IMR-90 (cell line): ENCODE results near the gene DLG5. TPM values are rescaled to one million over a fixed set of nuclear protein-coding genes. Genes with fewer than 3 reads are reported as not detected.

Experiments used
- ATAC-seq: fragments of 200-7000 bp; cut with Tn5 transposase; 2 replicates; pipeline ENCODE4 v1.9.1; 2020; ENCODE audit warnings: low read depth, mild to moderate bottlenecking, moderate library complexity
- BruUV-seq: library from RNA; stranded (reverse); fragments of 400-500 nt; replicated peaks from 2 replicates; lab custom pipeline; 2021; lab: Mats Ljungman, UMichigan
- CTCF ChIA-PET: fragments of 300-600 bp; formaldehyde crosslinking; extraction: SDS; loops from one replicate; lab custom pipeline; 2021; ENCODE audit warnings: antibody characterized with exemption; lab: Yijun Ruan, JAX
- POLR2A ChIA-PET: fragments of 300-600 bp; sonication (Branson Sonifier 250); formaldehyde crosslinking; loops from one replicate; lab custom pipeline; 2022; ENCODE audit warnings: antibody characterized with exemption; ENCODE audit not compliant: unreplicated experiment; lab: Charles Lee
- DNase-seq: peaks from one replicate; pipeline ENCODE4 v3.0.0; 2013
- H2AFZ ChIP-seq: replicated peaks from 2 replicates; pipeline ENCODE3; 2013; ENCODE audit warnings: low read length, mild to moderate bottlenecking; ENCODE audit not compliant: poor library complexity
- H2AK5ac ChIP-seq: 2 replicates; pipeline ENCODE4 v1.6.1; 2013; ENCODE audit warnings: low read depth, low read length, inconsistent platforms
- H2AK9ac ChIP-seq: replicated peaks from 2 replicates; pipeline ENCODE3; 2013; ENCODE audit warnings: mild to moderate bottlenecking, low read depth, low read length, moderate library complexity; ENCODE audit not compliant: poor library complexity
- H2BK120ac ChIP-seq: 2 replicates; pipeline ENCODE4 v1.6.1; 2013; ENCODE audit warnings: low read depth, low read length, inconsistent platforms
- H2BK15ac ChIP-seq: 3 replicates; pipeline ENCODE4 v1.6.1; 2013; ENCODE audit warnings: low read depth, low read length, inconsistent platforms
- H2BK20ac ChIP-seq: 2 replicates; pipeline ENCODE4 v1.6.1; 2013; ENCODE audit warnings: low read depth, mild to moderate bottlenecking, inconsistent platforms, low read length, moderate library complexity
- H2BK5ac ChIP-seq: 2 replicates; pipeline ENCODE4 v1.6.1; 2013; ENCODE audit warnings: mild to moderate bottlenecking, low read depth, low read length, inconsistent platforms; ENCODE audit not compliant: poor library complexity, severe bottlenecking
- H3K14ac ChIP-seq: replicated peaks from 2 replicates; pipeline ENCODE4 v1.6.1; 2013; ENCODE audit warnings: low read depth, low read length, inconsistent platforms
- H3K18ac ChIP-seq: 2 replicates; pipeline ENCODE4 v1.6.1; 2013; ENCODE audit warnings: low read depth, low read length, control low read depth
- H3K23ac ChIP-seq: 2 replicates; pipeline ENCODE4 v1.6.1; 2013; ENCODE audit warnings: low read depth, low read length, inconsistent platforms
- H3K27ac ChIP-seq: 2 replicates; pipeline ENCODE4 v1.5.1; 2013; ENCODE audit warnings: mild to moderate bottlenecking, control low read depth, low read length; ENCODE audit not compliant: insufficient read depth
- H3K27me3 ChIP-seq: 2 replicates; pipeline ENCODE4 v1.6.1; 2013; ENCODE audit warnings: low read length; ENCODE audit not compliant: control insufficient read depth, insufficient read depth
- H3K36me3 ChIP-seq: 2 replicates; pipeline ENCODE4 v1.6.1; 2013; ENCODE audit warnings: low read length, mixed read lengths; ENCODE audit not compliant: control insufficient read depth, insufficient read depth
- H3K4ac ChIP-seq: 2 replicates; pipeline ENCODE4 v1.6.1; 2013; ENCODE audit warnings: low read depth, low read length, inconsistent platforms
- H3K4me1 ChIP-seq: 2 replicates; pipeline ENCODE4 v1.6.1; 2013; ENCODE audit warnings: low read length, mixed read lengths; ENCODE audit not compliant: control insufficient read depth, insufficient read depth
- H3K4me2 ChIP-seq: 2 replicates; pipeline ENCODE4 v1.6.1; 2013; ENCODE audit warnings: low read depth, mild to moderate bottlenecking, control low read depth, low read length, moderate library complexity
- H3K4me3 ChIP-seq: 2 replicates; pipeline ENCODE4 v1.5.1; 2013; ENCODE audit warnings: low read depth, mild to moderate bottlenecking, control low read depth, low read length, moderate library complexity; ENCODE audit not compliant: insufficient read depth
- H3K56ac ChIP-seq: 2 replicates; pipeline ENCODE4 v1.6.1; 2013; ENCODE audit warnings: low read length, inconsistent platforms; ENCODE audit not compliant: insufficient read depth; ENCODE audit errors: extremely low read depth
- H3K79me1 ChIP-seq, 2 experiments: 2 replicates each; pipeline ENCODE4 v1.6.1; 2013; ENCODE audit warnings: low read length in 2 of 2, inconsistent platforms in 1 of 2, low read depth in 1 of 2
- H3K9ac ChIP-seq: 2 replicates; pipeline ENCODE4 v1.6.1; 2013; ENCODE audit warnings: low read depth, low read length, control low read depth
- H3K9me1 ChIP-seq: 2 replicates; pipeline ENCODE4 v1.6.1; 2013; ENCODE audit warnings: low read length, inconsistent platforms; ENCODE audit not compliant: insufficient read depth
- H3K9me3 ChIP-seq: 2 replicates; pipeline ENCODE4 v1.6.1; 2013; ENCODE audit warnings: low read length; ENCODE audit not compliant: control insufficient read depth, insufficient read depth
- H4K20me1 ChIP-seq: 2 replicates; pipeline ENCODE4 v1.6.1; 2013; ENCODE audit warnings: low read length, inconsistent platforms; ENCODE audit not compliant: insufficient read depth
- H4K5ac ChIP-seq: 2 replicates; pipeline ENCODE4 v1.6.1; 2013; ENCODE audit warnings: mild to moderate bottlenecking, low read depth, low read length, control low read depth
- H4K8ac ChIP-seq, 2 experiments: 2 replicates each; pipeline ENCODE4 v1.6.1; 2013; ENCODE audit warnings: low read depth in 2 of 2, low read length in 2 of 2, control low read depth in 1 of 2, inconsistent platforms in 1 of 2
- H4K91ac ChIP-seq: 2 replicates; pipeline ENCODE4 v1.6.1; 2013; ENCODE audit warnings: low read depth, low read length, inconsistent platforms; ENCODE audit not compliant: insufficient read depth
- BHLHE40 ChIP-seq: fragments of 150-350 bp; IDR thresholded peaks from 2 replicates; pipeline ENCODE4 v1.6.1; 2016; ENCODE audit warnings: mild to moderate bottlenecking, low read depth, low read length
- CEBPB ChIP-seq: IDR thresholded peaks from 2 replicates; pipeline ENCODE4 v1.6.1; 2012; ENCODE audit warnings: low read depth, low read length, improper control_type of control experiment
- FOS ChIP-seq: fragments of 150-350 bp; IDR thresholded peaks from 2 replicates; pipeline ENCODE4 v1.6.1; 2016; ENCODE audit warnings: low read depth, low read length
- NFE2L2 ChIP-seq: fragments of 150-350 bp; IDR thresholded peaks from 2 replicates; pipeline ENCODE4 v1.6.1; 2016; ENCODE audit warnings: low read depth, mild to moderate bottlenecking, low read length
- RAD21 ChIP-seq: IDR thresholded peaks from 2 replicates; pipeline ENCODE4 v1.6.1; 2012; ENCODE audit warnings: low read length, improper control_type of control experiment
- RCOR1 ChIP-seq: IDR thresholded peaks from 2 replicates; pipeline ENCODE4 v1.6.1; 2012; ENCODE audit warnings: mild to moderate bottlenecking, low read length, improper control_type of control experiment; ENCODE audit not compliant: insufficient replicate concordance
- RFX5 ChIP-seq: IDR thresholded peaks from 2 replicates; pipeline ENCODE4 v1.8.0; 2012; ENCODE audit warnings: low read depth, mild to moderate bottlenecking, low read length, moderate library complexity
- WGBS, 2 experiments: methylation state at CpG; one replicate each; pipeline versions ENCODE4 v1.1.5 to v1.1.7; 2013; ENCODE audit warnings: missing lambda C conversion rate in 2 of 2; ENCODE audit not compliant: insufficient read length in 1 of 2; ENCODE audit errors: extremely low coverage in 2 of 2; 5-methylcytosine and 5-hydroxymethylcytosine counted together
- dilution Hi-C: fragments of 300-500 bp; cut with HindIII; formaldehyde crosslinking; loops from one replicate; pipeline ENCODE4 v1.14.3; 2018; ENCODE audit warnings: low sequenced_read_pairs; ENCODE audit not compliant: unreplicated experiment
- in situ Hi-C: fragments of 300-500 bp; cut with MboI; formaldehyde crosslinking; loops from 3 replicates; pipeline ENCODE4 v1.14.3; 2019; ENCODE audit warnings: low sequenced_read_pairs, inconsistent platforms, mixed read lengths
- intact Hi-C: fragments of 100-400 bp; cut with micrococcal nuclease; formaldehyde crosslinking; loops from 2 replicates; pipeline ENCODE4 v1.10.0; 2022
- polyA plus RNA-seq, 3 experiments: library from polyadenylated mRNA; depleted of rRNA; stranded (reverse); fragments of >200 nt; gene quantifications; 2 replicates each; pipeline ENCODE4 v1.2.3, GENCODE V29; 2012; ENCODE audit warnings: low replicate concordance in 1 of 3
- total RNA-seq: library from RNA; depleted of rRNA; stranded (reverse); fragments of >200 nt; gene quantifications from 2 replicates; pipeline ENCODE4 v1.2.3, GENCODE V29; 2012
- TF ChIP-seq, protein P1 (sequence below): conservative IDR thresholded peaks from 2 replicates; pipeline ENCODE4 v1.5.1; 2012; ENCODE audit warnings: mild to moderate bottlenecking, low read depth, low read length, improper control_type of control experiment
- TF ChIP-seq, protein P2 (sequence below): fragments of 150-350 bp; IDR thresholded peaks from 2 replicates; pipeline ENCODE4 v1.6.1; 2016; ENCODE audit warnings: low read depth, mild to moderate bottlenecking, low read length, moderate library complexity, borderline replicate concordance
- TF ChIP-seq, protein P3 (sequence below): fragments of 150-350 bp; IDR thresholded peaks from 2 replicates; pipeline ENCODE4 v1.6.1; 2017; ENCODE audit warnings: mild to moderate bottlenecking, antibody characterized with exemption, low read length, low read depth

The DLG5 gene
- total and polyA plus RNA-seq, 2 of the 4 experiments (the other 2 are of a cell fraction) = 12.7 to 28.7 TPM

DNA sequence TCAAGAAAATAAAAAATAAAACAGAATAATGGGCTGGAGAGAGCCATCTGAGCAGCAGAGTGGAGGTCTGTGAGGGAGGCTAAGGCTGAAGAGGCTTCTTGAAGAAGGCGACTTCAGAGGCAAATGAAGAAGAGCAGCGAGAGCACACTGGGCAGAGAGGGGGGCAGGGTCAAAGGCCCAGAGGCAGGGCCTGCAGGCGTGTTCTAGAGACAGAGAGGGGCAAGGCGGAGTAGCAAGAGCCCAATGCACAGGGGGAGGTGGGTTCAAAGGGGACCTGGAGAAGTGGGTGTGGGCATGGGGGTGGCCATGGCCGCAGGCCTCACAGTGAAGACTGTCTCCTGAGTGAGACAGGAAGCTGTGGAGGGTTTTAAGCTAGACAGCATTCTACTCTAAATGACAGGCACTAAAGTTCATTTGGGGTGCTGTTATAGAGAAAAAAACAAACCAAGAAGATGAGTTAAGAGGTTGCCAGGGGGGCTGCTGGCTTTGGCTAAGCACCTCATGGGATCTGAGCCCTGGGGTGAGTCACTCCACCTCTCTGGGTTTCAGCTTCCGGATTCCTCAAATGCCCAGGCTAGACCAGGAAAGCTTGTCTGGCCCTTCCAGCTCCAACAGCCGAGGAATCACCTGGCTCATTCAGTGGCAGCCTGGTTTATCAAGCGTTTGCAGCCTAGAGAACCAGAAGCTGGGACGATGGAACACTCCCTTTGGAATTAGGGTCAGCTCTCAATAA, 81.7 kb downstream of the DLG5 start:
- H3K14ac ChIP-seq = peak overlapping the region; percentile 53
- BruUV-seq = no TSS peak
- no peaks in the 10 kb centered on the region for H3K27me3 ChIP-seq

More for the DNA sequence above, 81.7 kb downstream of the DLG5 start:
- peak overlapping the region; percentile 15 for H2AFZ ChIP-seq
- no peaks in the 10 kb centered on the region for H4K20me1 ChIP-seq
- peak overlapping the region; percentile 87 for H2BK5ac ChIP-seq
- peak overlapping the region; percentile 47 for H2AK9ac ChIP-seq
- peak; percentile 83 for DNase-seq
- H3K27ac ChIP-seq = peak overlapping the region; percentile 49
- H3K4me2 ChIP-seq = peak overlapping the region; percentile 33; the same call in 1 of the 2 replicates
- intact Hi-C loops = loop anchor here (5.0 kb wide), 1 partner anchor 42 kb away; no protein-coding TSS in a partner anchor
- H2AK5ac ChIP-seq = peak overlapping the region; percentile 68
- peak overlapping the region; percentile 4; the same call in 1 of the 2 replicates for H3K9ac ChIP-seq
- peak overlapping the region; percentile 57; the same call in 1 of the 2 replicates for H4K5ac ChIP-seq
- H3K23ac ChIP-seq = no peak overlapping the region; the same call in 1 of the 2 replicates
- TF ChIP-seq, protein P1, sequence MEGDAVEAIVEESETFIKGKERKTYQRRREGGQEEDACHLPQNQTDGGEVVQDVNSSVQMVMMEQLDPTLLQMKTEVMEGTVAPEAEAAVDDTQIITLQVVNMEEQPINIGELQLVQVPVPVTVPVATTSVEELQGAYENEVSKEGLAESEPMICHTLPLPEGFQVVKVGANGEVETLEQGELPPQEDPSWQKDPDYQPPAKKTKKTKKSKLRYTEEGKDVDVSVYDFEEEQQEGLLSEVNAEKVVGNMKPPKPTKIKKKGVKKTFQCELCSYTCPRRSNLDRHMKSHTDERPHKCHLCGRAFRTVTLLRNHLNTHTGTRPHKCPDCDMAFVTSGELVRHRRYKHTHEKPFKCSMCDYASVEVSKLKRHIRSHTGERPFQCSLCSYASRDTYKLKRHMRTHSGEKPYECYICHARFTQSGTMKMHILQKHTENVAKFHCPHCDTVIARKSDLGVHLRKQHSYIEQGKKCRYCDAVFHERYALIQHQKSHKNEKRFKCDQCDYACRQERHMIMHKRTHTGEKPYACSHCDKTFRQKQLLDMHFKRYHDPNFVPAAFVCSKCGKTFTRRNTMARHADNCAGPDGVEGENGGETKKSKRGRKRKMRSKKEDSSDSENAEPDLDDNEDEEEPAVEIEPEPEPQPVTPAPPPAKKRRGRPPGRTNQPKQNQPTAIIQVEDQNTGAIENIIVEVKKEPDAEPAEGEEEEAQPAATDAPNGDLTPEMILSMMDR = no peak
- no peak for TF ChIP-seq RCOR1
- no peak for TF ChIP-seq RFX5
- TF ChIP-seq, protein P2, sequence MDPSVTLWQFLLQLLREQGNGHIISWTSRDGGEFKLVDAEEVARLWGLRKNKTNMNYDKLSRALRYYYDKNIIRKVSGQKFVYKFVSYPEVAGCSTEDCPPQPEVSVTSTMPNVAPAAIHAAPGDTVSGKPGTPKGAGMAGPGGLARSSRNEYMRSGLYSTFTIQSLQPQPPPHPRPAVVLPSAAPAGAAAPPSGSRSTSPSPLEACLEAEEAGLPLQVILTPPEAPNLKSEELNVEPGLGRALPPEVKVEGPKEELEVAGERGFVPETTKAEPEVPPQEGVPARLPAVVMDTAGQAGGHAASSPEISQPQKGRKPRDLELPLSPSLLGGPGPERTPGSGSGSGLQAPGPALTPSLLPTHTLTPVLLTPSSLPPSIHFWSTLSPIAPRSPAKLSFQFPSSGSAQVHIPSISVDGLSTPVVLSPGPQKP = no peak
- TF ChIP-seq NFE2L2 = no peak
- TF ChIP-seq, protein P3, sequence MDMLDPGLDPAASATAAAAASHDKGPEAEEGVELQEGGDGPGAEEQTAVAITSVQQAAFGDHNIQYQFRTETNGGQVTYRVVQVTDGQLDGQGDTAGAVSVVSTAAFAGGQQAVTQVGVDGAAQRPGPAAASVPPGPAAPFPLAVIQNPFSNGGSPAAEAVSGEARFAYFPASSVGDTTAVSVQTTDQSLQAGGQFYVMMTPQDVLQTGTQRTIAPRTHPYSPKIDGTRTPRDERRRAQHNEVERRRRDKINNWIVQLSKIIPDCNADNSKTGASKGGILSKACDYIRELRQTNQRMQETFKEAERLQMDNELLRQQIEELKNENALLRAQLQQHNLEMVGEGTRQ = no peak
- no peak for TF ChIP-seq BHLHE40
- no peak for TF ChIP-seq CEBPB
- TF ChIP-seq FOS = peak; percentile 70
- 0 out of 2 replicates have a peak, but pooled peaks have one; percentile 2 for TF ChIP-seq RAD21
- 0 out of 2 replicates have a peak overlapping the region, but pooled peaks have one; percentile 24 for H3K56ac ChIP-seq
- H3K4ac ChIP-seq = peak overlapping the region; percentile 82
- peaks cover 8% of the 10 kb centered on the region; the same call in 1 of the 2 replicates for H3K9me1 ChIP-seq
- H4K91ac ChIP-seq = peak overlapping the region; percentile 78
- peak; percentile 81 for ATAC-seq
- 0 out of 3 replicates have a peak overlapping the region, but pooled peaks have one; percentile 36 for H2BK15ac ChIP-seq
- H3K18ac ChIP-seq = peak overlapping the region; percentile 27; the same call in 1 of the 2 replicates
- H4K8ac ChIP-seq = peak overlapping the region; percentile 21 to 64; a peak in 2 of 4 replicates
- peak overlapping the region; percentile 42; the same call in 1 of the 2 replicates for H2BK20ac ChIP-seq
- in situ Hi-C loops = loop anchor here (5.0 kb wide), 1 partner anchor 132 kb away; no protein-coding TSS in a partner anchor
- ChIA-PET CTCF (interaction anchor here (0.6 to 0.9 kb wide), 2 partner anchors 133 to 175 kb away, joined by 3 to 5 read pairs; no protein-coding TSS in a partner anchor), POLR2A (no interaction called here)
- WGBS, 2 experiments = 0% methylated on average over 2 of the region's 9 CpGs; no CpG with 5 or more reads in 1 of the 2 experiments
- H3K79me1 ChIP-seq = peaks cover 31 to 76% of the 10 kb centered on the region in 2 experiments
- dilution Hi-C loops = no loop called here
- peaks cover 20% of the 10 kb centered on the region for H3K4me1 ChIP-seq
- H3K36me3 ChIP-seq = peaks cover 34% of the 10 kb centered on the region
- no peaks in the 10 kb centered on the region for H3K9me3 ChIP-seq
- H3K4me3 ChIP-seq = no peak overlapping the region
- H2BK120ac ChIP-seq = peak overlapping the region; percentile 77; the same call in 1 of the 2 replicates
